ENCODE measurements around the gene RSPH1. TPM values are rescaled to one million over a fixed set of nuclear protein-coding genes. Genes with fewer than 3 reads are reported as not detected.
"Not testable (repeated sequence)": the region's sequence is repeated elsewhere in the genome, so short reads cannot be mapped to it uniquely, and the experiment has no call there.

RSPH1 gene
- total RNA-seq, 1 donor from 2014 or later: 0.33 TPM

- ATAC-seq (no peak), DNase-seq (ENCODE audit: low spot score) (no peak)
These were observed 6.0 kb downstream of the RSPH1 start for GRCh38 chr21:42489991-42490390.

GRCh38 chr21:42489006-42489563 lies 6.9 kb downstream of the RSPH1 start:
- DNase-seq (ENCODE audit: low spot score) (no peak), ATAC-seq (no peak)

- no peak for ATAC-seq
These were observed 9.5 kb downstream of the RSPH1 start for GRCh38 chr21:42486531-42486930.

GRCh38 chr21:42486072-42486471 lies 10.0 kb downstream of the RSPH1 start:
- DNase-seq (ENCODE audit: low spot score): no peak
- ATAC-seq: no peak

More at GRCh38 chr21:42486531-42486930, 9.5 kb downstream of the RSPH1 start:
- DNase-seq (ENCODE audit: low spot score): no peak

- no peak for ATAC-seq
- no peak for DNase-seq (ENCODE audit: low spot score)
These were observed 11.1 kb downstream of the RSPH1 start for GRCh38 chr21:42484966-42485365.

- no peak for ATAC-seq
- no peak for DNase-seq (ENCODE audit: low spot score)
These were observed 14.9 kb downstream of the RSPH1 start for GRCh38 chr21:42481169-42481568.

GRCh38 chr21:42480736-42481135 lies 15.3 kb downstream of the RSPH1 start:
- no peak for DNase-seq (ENCODE audit: low spot score)
- no peak for ATAC-seq

- DNase-seq (ENCODE audit: low spot score): no peak
- ATAC-seq: no peak
These were observed 16.4 kb downstream of the RSPH1 start for GRCh38 chr21:42479582-42479981.

GRCh38 chr21:42478504-42478903 lies 17.5 kb downstream of the RSPH1 start:
- DNase-seq (ENCODE audit: low spot score) (no peak), ATAC-seq (no peak)

GRCh38 chr21:42476388-42477331 lies 19.4 kb downstream of the RSPH1 start:
- DNase-seq (ENCODE audit: low spot score) (peak; percentile 32), ATAC-seq (no peak)

- ATAC-seq (no peak), DNase-seq (ENCODE audit: low spot score) (peak; percentile 35)
These were observed 20.3 kb downstream of the RSPH1 start for GRCh38 chr21:42475526-42476387.

GRCh38 chr21:42475036-42475435 lies 21.0 kb downstream of the RSPH1 start:
- no peak for DNase-seq (ENCODE audit: low spot score)
- ATAC-seq: no peak

- ATAC-seq: peak; percentile 84
These were observed 21.8 kb downstream of the RSPH1 start for GRCh38 chr21:42474043-42474831.

GRCh38 chr21:42473498-42474042 lies 22.5 kb downstream of the RSPH1 start:
- no peak for ATAC-seq
- no peak for DNase-seq (ENCODE audit: low spot score)

More at GRCh38 chr21:42474043-42474831, 21.8 kb downstream of the RSPH1 start:
- DNase-seq (ENCODE audit: low spot score): peak; percentile 68

GRCh38 chr21:42472521-42472920 lies 23.5 kb downstream of the RSPH1 start:
- no peak for DNase-seq (ENCODE audit: low spot score)

GRCh38 chr21:42471716-42472330 lies 24.2 kb downstream of the RSPH1 start:
- peak; percentile 36 for DNase-seq (ENCODE audit: low spot score)

More at GRCh38 chr21:42472521-42472920, 23.5 kb downstream of the RSPH1 start:
- no peak for ATAC-seq

GRCh38 chr21:42471206-42471605 lies 24.8 kb downstream of the RSPH1 start:
- DNase-seq (ENCODE audit: low spot score): peak; percentile 35
- no peak for ATAC-seq

More at GRCh38 chr21:42471716-42472330, 24.2 kb downstream of the RSPH1 start:
- ATAC-seq: no peak

GRCh38 chr21:42469726-42470125 lies 26.3 kb downstream of the RSPH1 start:
- not testable (repeated sequence) for ATAC-seq; DNase-seq (ENCODE audit: low spot score)

- ATAC-seq: peak; percentile 72
- peak; percentile 53 for DNase-seq (ENCODE audit: low spot score)
These were observed 26.8 kb downstream of the RSPH1 start for GRCh38 chr21:42469272-42469671.

Measured in left lobe of liver (tissue), 2 donors.